HG02642 (cell line): ENCODE results near the gene PLEKHA8.

ENCODE experiments used
- ATAC-seq: cut with Tn5 transposase; IDR thresholded peaks from one replicate; pipeline ENCODE4 v1.9.1; 2021; ENCODE audit warnings: mild to moderate bottlenecking; ENCODE audit not compliant: unreplicated experiment, poor library complexity

PLEKHA8 gene

DNA sequence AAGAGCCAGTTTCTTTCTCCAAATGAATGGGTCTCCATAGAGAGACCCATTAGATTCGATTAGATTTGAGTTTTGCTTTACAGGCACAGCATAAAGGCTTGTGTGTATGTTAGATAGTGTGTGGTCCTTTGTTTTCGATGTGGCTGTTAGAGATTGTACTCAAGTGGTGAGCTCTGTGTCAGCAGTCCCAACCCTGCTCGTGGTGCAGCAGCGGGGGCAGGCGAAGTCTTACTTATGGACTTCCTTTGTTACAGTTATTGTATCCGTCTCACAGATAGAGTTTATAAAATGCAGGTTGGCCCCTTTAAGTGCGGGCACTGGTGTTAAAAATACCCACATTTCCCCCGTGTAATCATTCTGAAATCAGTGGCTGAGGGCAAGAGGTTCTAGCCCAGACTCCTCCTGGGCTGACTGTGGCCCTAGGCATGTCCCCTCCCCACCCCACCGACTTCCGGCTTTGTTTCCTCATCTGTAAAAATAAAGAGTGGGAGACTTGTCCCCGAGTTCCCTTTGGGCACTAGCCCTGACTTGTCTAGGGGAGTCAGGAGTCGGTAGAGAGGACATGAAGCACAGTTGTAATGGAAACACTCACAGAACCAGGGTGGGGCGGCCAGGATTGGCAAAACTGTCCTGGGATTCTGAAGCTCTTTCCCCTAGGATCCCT is 135.2 kb downstream of the PLEKHA8 start:
- peak; percentile 56 for ATAC-seq

DNA sequence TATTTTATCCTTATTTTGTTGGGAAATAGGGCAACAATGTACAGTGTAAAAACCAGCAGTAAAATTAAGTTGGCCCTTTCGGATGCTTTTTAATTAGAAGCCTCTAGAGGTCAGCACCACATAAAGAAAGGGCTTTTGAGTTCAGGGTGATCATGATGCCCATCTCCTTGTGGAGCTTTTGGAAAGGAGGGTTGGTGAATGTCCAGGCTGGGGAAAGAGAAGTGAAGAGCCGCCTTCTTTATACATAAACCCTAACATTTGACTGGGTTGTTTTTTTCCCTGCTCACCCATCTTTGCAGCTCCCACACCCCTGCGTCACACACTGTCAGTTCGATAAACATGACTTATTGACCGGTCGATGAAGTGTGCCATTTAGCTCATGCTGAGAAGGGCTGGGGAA is 136.4 kb downstream of the PLEKHA8 start:
- no peak for ATAC-seq

- ATAC-seq, result no peak
Measured at GRCh38 chr7:30165590-30165989, 137.4 kb downstream of the PLEKHA8 start.

- no peak for ATAC-seq
Measured at GRCh38 chr7:30166155-30166840, 138.1 kb downstream of the PLEKHA8 start.

- ATAC-seq, result no peak
Measured at GRCh38 chr7:30166841-30167235, 138.6 kb downstream of the PLEKHA8 start.

- ATAC-seq, result no peak
Measured at GRCh38 chr7:30167901-30168300, 139.7 kb downstream of the PLEKHA8 start.

DNA sequence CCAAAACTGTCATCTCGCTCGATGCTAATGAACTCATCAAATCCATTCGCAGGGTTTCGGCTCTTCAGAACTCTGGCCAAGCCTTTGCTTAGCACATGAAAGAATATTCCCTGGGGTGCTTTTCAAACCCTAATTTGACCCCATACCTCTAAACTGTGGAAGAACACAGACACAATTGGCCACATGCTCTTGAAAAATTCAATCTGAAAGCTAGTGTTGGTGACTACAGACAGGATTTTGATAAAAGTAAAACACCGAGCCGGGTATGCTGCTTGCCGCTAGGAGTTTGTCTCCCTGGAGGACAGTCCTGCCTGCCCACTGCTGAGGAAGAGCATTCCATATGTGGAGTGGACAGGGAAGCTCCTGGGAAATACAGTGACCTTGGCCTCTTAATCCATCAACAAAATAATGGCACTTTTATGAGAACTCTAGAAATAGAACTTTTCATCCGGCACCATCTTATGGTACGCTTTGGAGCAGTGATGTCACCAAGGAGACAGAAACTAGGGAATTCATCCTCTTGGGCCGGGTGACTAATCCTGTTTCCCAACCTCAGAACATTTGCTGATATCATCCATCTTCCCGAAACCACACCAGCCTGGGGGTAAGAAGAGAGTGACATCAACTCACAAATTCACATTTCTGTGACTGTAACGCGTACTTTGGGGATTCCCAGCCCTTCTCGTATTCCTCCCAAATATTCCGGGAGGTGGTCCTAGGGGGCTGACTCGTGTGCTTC is 140.8 kb downstream of the PLEKHA8 start:
- no peak for ATAC-seq

- no peak for ATAC-seq
Measured at GRCh38 chr7:30169579-30169978, 141.4 kb downstream of the PLEKHA8 start.

- no peak for ATAC-seq
Measured at GRCh38 chr7:30170476-30171205, 142.4 kb downstream of the PLEKHA8 start.

DNA sequence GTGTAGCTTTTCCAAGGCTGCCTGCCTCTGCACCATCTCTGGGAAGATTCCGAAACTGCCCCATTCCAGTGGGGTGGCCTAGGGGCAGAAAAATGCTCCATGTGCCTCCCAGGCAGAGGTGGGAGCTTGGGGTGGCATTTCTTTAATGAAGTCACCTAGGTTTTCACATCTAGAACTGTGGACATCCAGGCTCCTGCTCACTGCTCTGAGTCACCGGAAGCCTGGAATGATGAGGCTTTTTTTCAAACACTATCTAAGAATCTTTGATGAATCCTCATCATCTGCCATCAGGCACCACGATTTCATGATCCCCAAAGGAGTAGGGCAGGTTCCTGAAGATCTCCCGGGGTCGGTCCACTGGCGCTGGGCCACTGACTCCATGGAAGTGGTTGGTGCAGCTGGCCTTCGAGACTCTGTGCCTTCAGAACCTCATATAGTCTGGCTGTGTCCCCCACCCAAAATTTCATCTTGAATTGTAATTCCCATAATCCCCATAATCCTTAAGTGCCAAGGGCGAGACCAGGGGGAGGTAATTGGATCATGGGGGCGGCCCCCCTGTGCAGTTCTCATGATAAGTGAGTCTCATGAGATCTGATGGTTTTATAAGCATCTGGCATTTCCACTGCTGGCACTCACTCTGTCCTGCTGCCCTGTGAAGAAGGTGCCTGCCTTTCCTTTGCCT is 143.7 kb downstream of the PLEKHA8 start:
- no peak for ATAC-seq

DNA sequence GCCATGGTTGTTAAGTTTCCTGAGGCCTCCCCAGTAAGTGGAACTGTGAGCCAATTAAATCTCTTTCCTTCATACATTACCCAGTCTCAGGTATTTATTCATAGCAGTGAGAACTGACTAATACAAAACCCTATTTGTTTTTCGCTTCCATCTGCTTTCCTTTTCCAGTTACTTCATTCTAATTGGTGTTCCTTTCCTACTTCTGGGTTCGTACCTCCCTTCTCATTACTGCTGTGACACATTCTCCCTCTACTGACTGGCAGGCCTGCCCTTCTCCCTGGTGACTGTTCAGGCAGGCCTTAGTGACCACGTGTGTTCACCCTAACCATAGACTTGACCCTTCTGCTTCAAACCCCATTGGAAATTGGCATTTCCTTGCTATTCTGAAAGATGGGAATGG is 144.2 kb downstream of the PLEKHA8 start:
- ATAC-seq, result no peak

GRCh38 chr7:30173058-30173897 is 145.1 kb downstream of the PLEKHA8 start:
- ATAC-seq, result no peak

- ATAC-seq, result no peak
Measured at GRCh38 chr7:30175180-30175579, 147.0 kb downstream of the PLEKHA8 start.

DNA sequence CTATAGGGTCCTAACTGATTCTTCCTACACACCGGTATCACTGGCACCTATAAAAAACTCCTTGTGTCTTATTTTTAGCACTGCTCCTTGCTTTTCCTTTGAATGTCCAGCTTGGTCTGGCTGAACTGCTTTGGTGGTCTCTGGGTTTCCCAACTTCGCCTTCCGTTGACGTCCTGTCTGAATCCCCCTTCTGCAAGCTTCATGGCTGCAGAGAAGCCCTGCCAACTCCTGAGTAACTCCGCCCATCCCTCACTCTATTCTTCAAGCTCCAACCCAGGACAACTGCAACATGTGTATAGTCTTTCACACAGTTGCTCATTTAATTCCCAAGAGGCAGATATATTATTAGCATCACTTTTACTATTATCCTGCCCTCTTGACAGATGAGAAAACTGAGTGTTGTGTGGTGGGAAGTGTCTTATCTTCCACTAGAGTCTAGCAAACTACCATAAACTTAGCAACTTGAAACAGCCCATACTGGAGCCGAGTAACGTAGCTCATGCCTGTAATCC is 147.5 kb downstream of the PLEKHA8 start:
- no peak for ATAC-seq

DNA sequence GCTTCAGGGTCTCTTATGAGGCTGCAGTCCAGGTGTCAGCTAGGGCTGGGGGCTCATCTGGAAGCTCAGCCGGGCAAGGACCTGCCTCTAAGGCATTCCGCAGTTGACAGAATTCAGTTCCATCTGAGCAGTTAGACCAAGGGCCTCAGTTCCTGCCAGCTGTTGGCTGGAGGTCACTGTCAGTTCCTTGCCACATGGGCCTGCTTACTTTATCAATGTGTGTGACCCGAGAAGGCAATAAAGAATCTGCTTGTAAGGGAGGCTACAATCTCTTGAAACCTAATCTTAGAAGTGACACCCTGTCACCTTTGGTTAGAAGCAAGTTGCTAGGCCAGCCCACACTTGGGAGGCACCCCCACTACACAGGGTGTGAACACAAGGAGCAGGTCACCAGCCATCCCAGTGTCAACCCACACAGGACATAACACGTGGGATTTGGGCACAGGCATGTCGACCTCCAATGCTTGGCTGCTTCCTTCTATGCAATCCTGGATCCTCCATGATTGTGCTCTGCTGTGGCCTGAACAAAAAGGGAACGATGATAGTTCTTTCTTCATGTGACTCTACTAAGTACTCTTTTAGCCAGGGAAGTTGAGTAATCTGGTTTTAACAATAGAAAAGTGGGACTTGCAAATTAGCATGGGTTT is 148.4 kb downstream of the PLEKHA8 start:
- ATAC-seq, result no peak

GRCh38 chr7:30177186-30177585 is 149.0 kb downstream of the PLEKHA8 start:
- ATAC-seq, result no peak

DNA sequence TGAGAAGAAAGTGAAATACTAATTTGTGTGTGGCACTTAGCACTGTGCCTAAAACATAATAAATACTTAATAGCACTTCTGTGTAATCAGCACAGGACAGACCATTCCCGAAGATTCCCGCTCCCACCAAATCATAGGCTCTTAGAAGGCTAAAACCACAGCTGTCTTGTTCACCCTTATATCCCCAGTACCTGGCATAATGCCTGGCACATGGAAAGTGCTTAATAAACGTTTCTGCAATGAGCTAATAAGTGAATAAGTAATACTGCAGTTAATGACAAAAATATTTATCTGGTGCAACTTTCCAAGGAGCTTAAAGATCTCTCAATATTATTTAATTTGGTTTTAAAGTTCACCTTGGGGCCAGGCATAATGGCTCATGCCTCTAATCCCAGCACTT is 149.8 kb downstream of the PLEKHA8 start:
- no peak for ATAC-seq

DNA sequence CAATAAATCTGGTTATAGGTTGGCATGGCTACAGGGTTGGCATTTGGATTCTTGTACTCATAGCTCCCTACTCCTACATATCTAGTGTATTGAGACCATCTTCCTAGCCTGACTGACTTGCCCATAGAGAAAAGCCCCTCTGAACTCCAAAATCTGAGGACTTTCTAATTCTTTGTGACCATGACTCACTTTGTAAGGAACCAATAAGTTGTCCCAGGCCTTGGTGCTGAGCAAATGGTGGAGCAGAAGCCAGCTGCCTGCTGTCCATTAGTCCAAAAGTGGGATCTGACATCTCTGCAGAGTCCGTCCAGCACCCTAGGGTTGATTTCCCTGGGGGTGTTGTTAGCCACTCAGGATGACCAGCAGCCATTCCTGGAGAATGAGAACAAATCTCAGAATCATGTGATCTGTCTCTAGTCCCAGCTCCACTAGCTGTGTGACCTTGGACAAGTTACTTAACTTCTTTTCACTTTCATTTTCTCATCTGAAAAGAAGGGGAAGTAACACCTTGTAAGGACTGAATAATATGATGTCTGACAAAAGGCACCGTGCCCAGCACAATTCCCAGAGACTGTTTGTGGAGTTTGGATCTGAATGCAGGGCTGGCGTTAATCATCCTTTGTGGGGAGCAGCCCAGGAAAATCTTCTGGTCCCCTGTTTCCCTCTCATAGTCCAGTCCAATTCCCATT is 150.7 kb downstream of the PLEKHA8 start:
- peak; percentile 91 for ATAC-seq
